Measurements from ENCODE around the gene STX4.

Gene STX4

DNA sequence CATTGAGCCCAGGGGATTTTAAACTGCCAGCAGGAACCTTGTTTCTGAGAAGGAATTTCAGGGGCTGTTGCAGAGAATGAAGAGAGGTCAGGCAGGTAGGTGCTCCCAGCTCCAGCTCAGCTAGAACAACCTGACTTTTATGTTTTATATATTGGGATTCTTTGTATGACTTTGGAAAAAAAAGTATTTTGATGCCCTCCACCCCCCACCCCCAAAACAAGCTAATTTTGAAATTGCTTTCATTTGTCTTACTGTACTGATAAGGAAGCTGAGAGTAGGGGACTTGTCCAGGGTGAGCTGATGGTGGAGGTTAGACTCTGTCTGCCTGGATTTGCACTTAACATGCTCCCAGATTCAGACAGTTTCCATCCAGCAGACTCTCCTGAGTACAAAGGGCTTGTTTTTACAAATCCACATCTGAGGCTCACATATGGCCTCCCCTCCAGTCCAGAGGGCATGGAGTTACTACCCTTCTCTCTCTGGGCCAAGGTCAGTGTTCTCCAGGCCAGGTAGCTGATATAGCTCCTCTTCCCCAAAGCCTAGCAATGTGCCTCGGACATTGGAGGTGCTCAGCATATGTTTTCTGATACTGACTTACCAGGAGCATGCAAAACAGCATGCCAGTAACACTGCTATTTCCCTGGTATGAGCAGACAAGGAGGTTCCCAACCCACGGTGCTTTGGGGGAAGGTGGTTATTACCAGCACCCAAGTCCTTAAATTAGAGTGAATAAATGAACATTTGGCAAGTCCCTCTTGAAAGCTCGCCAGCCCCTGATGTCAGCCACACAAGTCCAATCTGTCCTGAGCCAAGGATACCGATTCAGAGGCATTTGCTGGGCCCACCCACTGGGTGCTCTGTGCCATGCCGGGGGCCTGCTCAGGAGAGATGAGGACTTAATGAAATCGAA is 34.3 kb upstream of the STX4 start:
- POLR2A ChIA-PET (ENCODE audit: low non-redundant PET), result no interaction called here
- H3K27ac ChIP-seq, result peak overlapping the region; percentile 94
- CTCF ChIA-PET, result interaction anchor here (0.7 to 1.4 kb wide), 4 partner anchors 14 to 715 kb away, joined by 3 to 14 read pairs (median 4); partner anchors contain the start of gene HSD3B7
- no peak for DNase-seq (ENCODE audit: low spot score)
- TF ChIP-seq, protein P1, sequence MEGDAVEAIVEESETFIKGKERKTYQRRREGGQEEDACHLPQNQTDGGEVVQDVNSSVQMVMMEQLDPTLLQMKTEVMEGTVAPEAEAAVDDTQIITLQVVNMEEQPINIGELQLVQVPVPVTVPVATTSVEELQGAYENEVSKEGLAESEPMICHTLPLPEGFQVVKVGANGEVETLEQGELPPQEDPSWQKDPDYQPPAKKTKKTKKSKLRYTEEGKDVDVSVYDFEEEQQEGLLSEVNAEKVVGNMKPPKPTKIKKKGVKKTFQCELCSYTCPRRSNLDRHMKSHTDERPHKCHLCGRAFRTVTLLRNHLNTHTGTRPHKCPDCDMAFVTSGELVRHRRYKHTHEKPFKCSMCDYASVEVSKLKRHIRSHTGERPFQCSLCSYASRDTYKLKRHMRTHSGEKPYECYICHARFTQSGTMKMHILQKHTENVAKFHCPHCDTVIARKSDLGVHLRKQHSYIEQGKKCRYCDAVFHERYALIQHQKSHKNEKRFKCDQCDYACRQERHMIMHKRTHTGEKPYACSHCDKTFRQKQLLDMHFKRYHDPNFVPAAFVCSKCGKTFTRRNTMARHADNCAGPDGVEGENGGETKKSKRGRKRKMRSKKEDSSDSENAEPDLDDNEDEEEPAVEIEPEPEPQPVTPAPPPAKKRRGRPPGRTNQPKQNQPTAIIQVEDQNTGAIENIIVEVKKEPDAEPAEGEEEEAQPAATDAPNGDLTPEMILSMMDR (conservative IDR thresholded peaks at IDR 0.05; ENCODE audit: low read depth), result no peak

DNA sequence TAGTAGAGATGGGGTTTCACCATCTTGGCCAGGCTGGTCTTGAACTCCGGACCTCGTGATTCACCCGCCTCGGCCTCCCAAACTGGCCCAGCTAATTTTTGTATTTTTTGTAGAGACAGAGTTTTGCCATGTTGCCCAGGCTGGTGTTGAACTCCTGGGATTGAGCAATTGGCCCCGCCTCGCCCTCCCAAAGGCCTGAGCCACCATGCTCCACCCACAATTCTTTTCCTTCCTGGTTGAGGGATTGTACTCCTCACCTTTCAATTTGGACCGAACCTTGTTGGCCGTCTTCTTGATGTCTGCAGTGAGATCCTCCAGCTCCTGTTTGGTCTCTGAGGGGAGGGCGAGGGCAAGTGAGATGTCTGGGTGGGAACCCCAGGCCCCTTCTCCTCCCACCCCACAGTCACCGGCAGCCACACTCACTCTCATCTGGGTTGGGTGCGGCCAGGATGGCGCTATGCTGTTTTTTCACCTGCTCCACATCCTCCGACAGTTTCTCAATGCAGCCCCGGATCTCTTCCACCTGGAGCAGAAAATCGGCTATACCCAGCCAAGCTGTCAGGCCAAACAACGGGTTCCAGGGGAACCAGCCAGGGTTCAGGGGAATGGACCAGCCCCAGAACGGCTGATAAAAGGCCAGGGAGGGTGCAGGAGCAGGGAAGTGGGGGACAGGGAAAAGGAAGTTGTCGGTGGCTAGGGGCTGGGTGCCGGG is 32.5 kb upstream of the STX4 start:
- ChIA-PET CTCF (interaction anchor here (0.7 to 3.1 kb wide), 2 partner anchors 15 to 86 kb away, joined by 3 to 13 read pairs; partner anchors contain the start of gene HSD3B7), POLR2A (ENCODE audit: low non-redundant PET) (no interaction called here)
- DNase-seq (ENCODE audit: low spot score), result no peak
- TF ChIP-seq, protein P1 (conservative IDR thresholded peaks at IDR 0.05; ENCODE audit: low read depth), result no peak
- H3K27ac ChIP-seq, result no peak overlapping the region

DNA sequence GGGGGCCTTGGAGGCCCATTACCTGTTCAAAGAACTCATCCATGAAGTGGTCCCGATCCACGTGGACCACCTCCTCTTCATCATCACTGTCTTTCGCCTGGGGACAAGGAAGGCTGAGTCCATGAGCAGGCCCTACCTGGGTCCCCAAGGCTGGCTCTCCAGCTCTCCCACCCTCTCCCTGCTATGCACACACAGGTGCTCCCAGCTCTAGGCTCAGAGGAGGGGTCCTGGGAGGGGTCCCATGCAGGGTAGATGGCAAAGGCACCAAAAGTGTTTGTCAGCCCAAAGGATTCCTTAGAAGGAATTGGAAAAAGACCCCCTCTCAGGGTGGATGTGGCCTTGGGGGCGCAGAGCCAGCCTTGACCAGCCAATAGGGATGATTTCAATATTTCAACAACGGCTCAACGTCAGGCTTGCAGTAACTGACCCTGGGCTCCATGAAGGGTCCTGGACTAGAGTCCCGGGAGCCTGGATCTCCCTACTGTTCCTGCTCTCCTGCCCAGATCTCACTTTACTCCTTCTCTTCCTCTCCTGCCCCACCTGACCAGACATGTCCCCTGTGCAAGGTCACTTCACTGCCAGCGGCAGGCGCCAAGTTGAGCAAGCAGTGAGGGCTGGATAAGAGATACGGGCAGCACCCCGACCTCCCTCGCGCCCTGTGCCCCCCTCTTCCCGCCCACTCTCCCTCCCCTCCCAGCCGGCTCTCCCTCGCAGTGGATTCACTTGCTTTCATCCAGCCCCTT is 31.7 kb upstream of the STX4 start:
- ChIA-PET CTCF (interaction anchor here (0.5 to 3.1 kb wide), 2 partner anchors 16 to 19 kb away, joined by 3 to 13 read pairs; partner anchors contain the start of gene HSD3B7), POLR2A (ENCODE audit: low non-redundant PET) (interaction anchor here (0.7 kb wide), 1 partner anchor 51 kb away, joined by 12 read pairs; no protein-coding TSS in a partner anchor)
- DNase-seq (ENCODE audit: low spot score), result no peak
- peak overlapping the region; percentile 14; the same call in 1 of the 2 replicates for H3K27ac ChIP-seq
- TF ChIP-seq, protein P1 (conservative IDR thresholded peaks at IDR 0.05; ENCODE audit: low read depth), result no peak

DNA sequence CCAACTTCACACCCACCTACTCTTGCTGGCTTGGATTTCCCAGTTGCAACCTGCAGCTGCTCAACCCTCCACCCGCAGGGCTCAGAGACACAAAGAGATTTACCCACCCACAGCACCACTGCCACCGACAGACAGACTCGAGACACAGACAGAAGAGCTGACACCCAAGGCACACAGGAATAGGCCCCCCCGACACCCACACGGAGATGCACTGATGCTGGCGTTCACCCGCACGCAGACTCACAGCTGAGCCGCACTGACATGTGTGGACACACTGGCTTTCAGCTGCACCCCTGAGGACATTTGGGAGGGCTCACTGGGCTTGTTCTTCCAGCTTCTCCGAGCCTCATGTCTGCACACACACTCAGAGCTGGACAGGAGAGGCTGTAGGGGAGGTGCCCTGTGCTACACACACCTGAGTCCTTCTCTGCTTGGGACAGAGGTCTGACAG is 31.1 kb upstream of the STX4 start:
- no peak for DNase-seq (ENCODE audit: low spot score)
- CTCF ChIA-PET, result interaction anchor here (3.1 kb wide), 1 partner anchor 17 kb away, joined by 13 read pairs; the partner anchor contains the start of gene HSD3B7
- TF ChIP-seq, protein P1 (conservative IDR thresholded peaks at IDR 0.05; ENCODE audit: low read depth), result no peak
- POLR2A ChIA-PET (ENCODE audit: low non-redundant PET), result interaction anchor here (0.7 kb wide), 1 partner anchor 50 kb away, joined by 12 read pairs; no protein-coding TSS in a partner anchor
- H3K27ac ChIP-seq, result peak overlapping the region; percentile 14; the same call in 1 of the 2 replicates

GRCh38 chr16:31002862-31003341 is 30.5 kb upstream of the STX4 start:
- TF ChIP-seq, protein P1 (conservative IDR thresholded peaks at IDR 0.05; ENCODE audit: low read depth), result no peak
- POLR2A ChIA-PET (ENCODE audit: low non-redundant PET), result no interaction called here
- DNase-seq (ENCODE audit: low spot score), result no peak

More at GRCh38 chr16:31002862-31003341, 30.5 kb upstream of the STX4 start:
- H3K27ac ChIP-seq, result no peak overlapping the region
- CTCF ChIA-PET, result interaction anchor here (3.1 kb wide), 1 partner anchor 17 kb away, joined by 13 read pairs; the partner anchor contains the start of gene HSD3B7

Measured in RWPE1 (cell line).